Psoas muscle (tissue), 8 donors: ENCODE data around the gene TSPAN11. TPM values are rescaled to one million over a fixed set of nuclear protein-coding genes. Genes with fewer than 3 reads are reported as not detected.

ENCODE experiments used
- ATAC-seq, 4 donors: fragments of 200-7000 bp; cut with Tn5 transposase; one replicate each; pipeline ENCODE4 v1.9.1; 2020; ENCODE audit warnings: moderate library complexity in 3 of 4, mild to moderate bottlenecking in 2 of 4
- DNase-seq, 2 donors: peaks; one replicate each; pipeline ENCODE4 v3.0.0-alpha.2; 2020
- H3K27ac ChIP-seq: fragments of 200-600 bp; one replicate; pipeline ENCODE4 v1.8.0; 2022
- H3K27me3 ChIP-seq, 3 donors: fragments of 200-600 bp in 1 of 3; one replicate each; pipeline versions ENCODE4 v1.6.1 to v1.8.0; 2013 to 2022; ENCODE audit warnings: low read length in 2 of 3, mild to moderate bottlenecking in 2 of 3, moderate library complexity in 1 of 3; ENCODE audit not compliant: insufficient read depth in 3 of 3
- H3K36me3 ChIP-seq, 2 donors: fragments of 200-600 bp in 1 of 2; one replicate each; pipeline versions ENCODE4 v1.6.1 to v1.8.0; 2013 to 2022; ENCODE audit warnings: low read depth in 1 of 2, mild to moderate bottlenecking in 1 of 2, moderate library complexity in 1 of 2; ENCODE audit not compliant: insufficient read depth in 1 of 2
- H3K4me1 ChIP-seq: fragments of 200-600 bp; one replicate; pipeline ENCODE4 v1.8.0; 2022
- H3K4me3 ChIP-seq: fragments of 200-600 bp; one replicate; pipeline ENCODE4 v1.8.0; 2022; ENCODE audit warnings: mild to moderate bottlenecking
- H3K9me3 ChIP-seq: fragments of 200-600 bp; one replicate; pipeline ENCODE4 v1.8.0; 2022
- WGBS, 3 donors: extraction: QIAGEN DNeasy Blood & Tissue Kit; methylation state at CpG; one replicate each; pipeline versions ENCODE4 v1.1.6 to v1.1.7; 2013; 5-methylcytosine and 5-hydroxymethylcytosine counted together
- intact Hi-C, 2 donors: fragments of 100-400 bp; cut with DNase I; formaldehyde crosslinking; loops; one replicate each; pipeline versions ENCODE4 v1.11.0 to v1.14.2; 2022
- polyA plus RNA-seq, 3 donors: library from polyadenylated mRNA; stranded (reverse); fragments of 200-250 nt; gene quantifications; one replicate each; pipeline ENCODE4 v1.2.3, GENCODE V29; 2013
- total RNA-seq, 4 donors: library from RNA; stranded (reverse); fragmentation: NEBNext Ultra II Directional in 2 of 4; extraction: Animal tissue kit (Norgen Biotek cat#: 25700) in 2 of 4; gene quantifications; one replicate each; pipeline versions ENCODE4 v1.2.1 to v1.2.4, GENCODE V29; 2021 to 2023
- TF ChIP-seq, protein P1 (sequence below): fragments of 200-600 bp; IDR thresholded peaks from one replicate; pipeline ENCODE4 v1.8.0; 2022; ENCODE audit warnings: antibody characterized with exemption
- donor health status: healthy with polysubstance abuse.
- donor health status: DM: no; HTN: no; CAD: no; lungs with moderate emphysema.
- donor health status: Bipolar disorder and iron deficiency.
- donor health status: healthy.
- donor health status: DM: yes; HTN: yes; CAD: no.
- donor health status: DM: no; HTN: no; CAD: no.
- donor health status: DM: no; HTN: no; CAD: no.
- donor health status: DM: yes; HTN: yes; CAD: no.

The TSPAN11 gene
- total and polyA plus RNA-seq, 7 donors, result 0.05 to 0.24 (median 0.14) TPM; not detected in 1

GRCh38 chr12:31041033-31041564, 114.6 kb downstream of the TSPAN11 start:
- Histone ChIP-seq H3K4me1 (no peaks in the 10 kb centered on the region), H3K4me3 (no peak overlapping the region), H3K27ac (no peak overlapping the region), H3K27me3 (no peaks in the 10 kb centered on the region), H3K9me3 (no peaks in the 10 kb centered on the region), H3K36me3 (no peaks in the 10 kb centered on the region)
- ATAC-seq (peak in 3 of 4 donors; percentile 28 to 70 (median 56)), DNase-seq (no peak)
- intact Hi-C loops, result no loop called here
- TF ChIP-seq, protein P1, sequence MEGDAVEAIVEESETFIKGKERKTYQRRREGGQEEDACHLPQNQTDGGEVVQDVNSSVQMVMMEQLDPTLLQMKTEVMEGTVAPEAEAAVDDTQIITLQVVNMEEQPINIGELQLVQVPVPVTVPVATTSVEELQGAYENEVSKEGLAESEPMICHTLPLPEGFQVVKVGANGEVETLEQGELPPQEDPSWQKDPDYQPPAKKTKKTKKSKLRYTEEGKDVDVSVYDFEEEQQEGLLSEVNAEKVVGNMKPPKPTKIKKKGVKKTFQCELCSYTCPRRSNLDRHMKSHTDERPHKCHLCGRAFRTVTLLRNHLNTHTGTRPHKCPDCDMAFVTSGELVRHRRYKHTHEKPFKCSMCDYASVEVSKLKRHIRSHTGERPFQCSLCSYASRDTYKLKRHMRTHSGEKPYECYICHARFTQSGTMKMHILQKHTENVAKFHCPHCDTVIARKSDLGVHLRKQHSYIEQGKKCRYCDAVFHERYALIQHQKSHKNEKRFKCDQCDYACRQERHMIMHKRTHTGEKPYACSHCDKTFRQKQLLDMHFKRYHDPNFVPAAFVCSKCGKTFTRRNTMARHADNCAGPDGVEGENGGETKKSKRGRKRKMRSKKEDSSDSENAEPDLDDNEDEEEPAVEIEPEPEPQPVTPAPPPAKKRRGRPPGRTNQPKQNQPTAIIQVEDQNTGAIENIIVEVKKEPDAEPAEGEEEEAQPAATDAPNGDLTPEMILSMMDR, result no peak
- 34 to 55% (median 37%) methylated on average over 8 of the region's 8 CpGs for WGBS, 3 donors

Other genes starting within 250 kb of the TSPAN11 start
- gene IPO8, start 230.9 kb upstream of the TSPAN11 start, total RNA-seq, result 10 to 100 TPM; 22.8 to 37.2 (median 28.9) TPM
- gene IPO8, start 230.9 kb upstream of the TSPAN11 start, polyA plus RNA-seq, result 10 to 100 TPM in 2 of 3 donors, 1 to 10 TPM in 1; 9.8 to 15.9 (median 13.2) TPM
- 10 to 100 TPM in 3 of 4 donors, 1 to 10 TPM in 1; 9.0 to 17.7 (median 14.2) TPM for gene CAPRIN2, start 171.8 kb upstream of the TSPAN11 start, total RNA-seq
- 10 to 100 TPM in 2 of 3 donors, 1 to 10 TPM in 1; 4.9 to 11.1 (median 10.4) TPM for gene CAPRIN2, start 171.8 kb upstream of the TSPAN11 start, polyA plus RNA-seq
- gene DDX11, start 147.1 kb downstream of the TSPAN11 start, total RNA-seq, result 10 to 100 TPM in 3 of 4 donors, 1 to 10 TPM in 1; 4.8 to 19.2 (median 15.9) TPM
- 1 to 10 TPM; 4.5 to 6.8 (median 6.2) TPM for gene DDX11, start 147.1 kb downstream of the TSPAN11 start, polyA plus RNA-seq